Iris pigment epithelial cell (primary cell): ENCODE measurements around the gene MCF2L.
A peak's percentile ranks its signal among the peaks of the same experiment; 100 is the strongest.

Experiments used
- DNase-seq: peaks from one replicate; pipeline ENCODE4 v3.0.0-alpha.2; 2011; ENCODE audit warnings: low read depth

Gene MCF2L

GRCh38 chr13:112998521-112999280 is 29.7 kb downstream of the MCF2L start:
- DNase-seq = no peak

GRCh38 chr13:112999414-113000177 is 30.6 kb downstream of the MCF2L start:
- no peak for DNase-seq

GRCh38 chr13:113000575-113000974 is 31.6 kb downstream of the MCF2L start:
- no peak for DNase-seq

GRCh38 chr13:113001241-113002140 is 32.5 kb downstream of the MCF2L start:
- DNase-seq = peak; percentile 16

GRCh38 chr13:113002206-113002912 is 33.3 kb downstream of the MCF2L start:
- no peak for DNase-seq

- DNase-seq = no peak
These were observed 33.9 kb downstream of the MCF2L start for GRCh38 chr13:113002913-113003290.

GRCh38 chr13:113004126-113004525 is 35.1 kb downstream of the MCF2L start:
- no peak for DNase-seq

GRCh38 chr13:113005076-113005865 is 36.3 kb downstream of the MCF2L start:
- no peak for DNase-seq

GRCh38 chr13:113005997-113006396 is 37.0 kb downstream of the MCF2L start:
- DNase-seq = no peak

- no peak for DNase-seq
These were observed 37.6 kb downstream of the MCF2L start for GRCh38 chr13:113006660-113007059.

- no peak for DNase-seq
These were observed 39.8 kb downstream of the MCF2L start for GRCh38 chr13:113008851-113009250.

GRCh38 chr13:113009743-113010509 is 40.9 kb downstream of the MCF2L start:
- no peak for DNase-seq

GRCh38 chr13:113010510-113010865 is 41.5 kb downstream of the MCF2L start:
- no peak for DNase-seq

GRCh38 chr13:113013303-113013702 is 44.3 kb downstream of the MCF2L start:
- DNase-seq = no peak

GRCh38 chr13:113013878-113014751 is 45.1 kb downstream of the MCF2L start:
- DNase-seq = no peak

GRCh38 chr13:113014752-113015745 is 46.0 kb downstream of the MCF2L start:
- no peak for DNase-seq

- DNase-seq = no peak
These were observed 47.0 kb downstream of the MCF2L start for GRCh38 chr13:113015826-113016525.
